Heart left ventricle (tissue), 13 donors: ENCODE results near the gene CCDC85C.

Source experiments
- CTCF ChIP-seq, 12 donors: fragments of 200-600 bp; sonication (generic) in 4 of 12; IDR thresholded peaks; one replicate each; pipeline versions ENCODE4 v1.5.0 to v1.8.0; 2018 to 2022; ENCODE audit warnings: antibody characterized with exemption in 12 of 12, mild to moderate bottlenecking in 5 of 12
- POLR2A ChIP-seq, 2 donors: fragments of 450-650 bp; IDR thresholded peaks; one replicate each; pipeline ENCODE4 v1.6.1; 2017; ENCODE audit warnings: antibody characterized with exemption in 2 of 2, mild to moderate bottlenecking in 2 of 2, moderate library complexity in 2 of 2
- donor health status: ischemic (EF 13 %, LVEDD 7.1; RV severe dilation, severe dysfunction).
- donor health status: DM: no; HTN: yes; CAD: no.
- donor health status: DM: no; HTN: no; CAD: no.
- donor health status: ischemic (EF 25% LVEDD 6.9; RV normal size, moderate dysfunction).
- donor health status: ischemic (EF 25% LVEDD 5.7; RV mildly dilated, moderate dysfunction).
- donor health status: ischemic (EF 35%, LVEDD 5.7; RV mildly dilated, moderate dysfunction).
- donor health status: nonischemic (EF 11% LVEDD 7.7; RV severe dilation, severe dysfunction).
- donor health status: DM: yes; HTN: yes; CAD: no.
- donor health status: PGD.
- donor health status: ischemic (EF 29% LVEDD 5.4; RV normal size, mild dysfunction).
- donor health status: nonischemic (EF 23%, LVEDD 6.1; RV moderate dilation, normal function).

- TF ChIP-seq CTCF (IDR thresholded peaks at IDR 0.05): no peak
- TF ChIP-seq POLR2A (IDR thresholded peaks at IDR 0.05): no peak
These were observed 86.2 kb downstream of the CCDC85C start for GRCh38 chr14:99517643-99518381.
